HCT116 (cell line): ENCODE data around the gene HSPB3. TPM values are rescaled to one million over a fixed set of nuclear protein-coding genes. Genes with fewer than 3 reads are reported as not detected.

ENCODE experiments used
- ATAC-seq: fragments of 200-7000 bp; cut with Tn5 transposase; 2 replicates; pipeline ENCODE4 v1.9.1; 2020; ENCODE audit warnings: mild to moderate bottlenecking, moderate library complexity
- BruUV-seq: library from RNA; stranded (reverse); fragments of 400-500 nt; replicated peaks from 2 replicates; lab custom pipeline; 2021; lab: Mats Ljungman, UMichigan
- CTCF ChIA-PET: fragments of 300-600 bp; sonication (Branson Sonifier 250); formaldehyde crosslinking; loops from one replicate; lab custom pipeline; 2021; ENCODE audit warnings: antibody characterized with exemption; lab: Charles Lee
- POLR2A ChIA-PET: fragments of 300-600, 350-600 bp; sonication (Branson Sonifier 250); formaldehyde crosslinking; loops from one replicate; lab custom pipeline; 2021; ENCODE audit warnings: antibody characterized with exemption; lab: Charles Lee
- RAD21 ChIA-PET, 2 experiments: fragments of 300-600 bp; sonication (Branson Sonifier 250); formaldehyde crosslinking; loops; one replicate each; lab custom pipeline; 2023; ENCODE audit warnings: low total read pairs in 2 of 2; ENCODE audit not compliant: uncharacterized antibody in 2 of 2, unreplicated experiment in 2 of 2, low non-redundant PET in 1 of 2; lab: Charles Lee
- DNase-seq: peaks from one replicate; pipeline ENCODE4 v3.0.0-alpha.2; 2010; ENCODE audit warnings: low read depth, low spot score
- H2AFZ ChIP-seq: fragments of 200-600 bp; shearing (Covaris generic), sonication (generic); 2 replicates; pipeline ENCODE4 v1.6.1; 2017; ENCODE audit warnings: low read depth, mixed run types, mixed read lengths, antibody characterized with exemption, low read length; ENCODE audit not compliant: poor library complexity, severe bottlenecking
- H3K27ac ChIP-seq: 2 replicates; pipeline ENCODE4 v1.5.1; 2012; ENCODE audit warnings: low read depth, low read length
- H3K27me3 ChIP-seq: fragments of 200-600 bp; sonication (generic); 2 replicates; pipeline ENCODE4 v1.6.1; 2016; ENCODE audit warnings: mixed run types, low read length, mixed read lengths; ENCODE audit not compliant: insufficient read depth
- H3K36me3 ChIP-seq, 2 experiments: fragments of 200-500 bp in 1 of 2; fragments of 200-600 bp in 1 of 2; sonication (Bioruptor generic) in 1 of 2; sonication (generic) in 1 of 2; 2 replicates each; pipeline versions ENCODE4 v1.5.1 to v1.6.1; 2014 to 2016; ENCODE audit warnings: low read length in 2 of 2, inconsistent platforms in 1 of 2, mixed read lengths in 1 of 2, mixed run types in 1 of 2; ENCODE audit not compliant: insufficient read depth in 2 of 2, control insufficient read depth in 1 of 2
- H3K4me1 ChIP-seq, 2 experiments: fragments of 200-600 bp in 1 of 2; sonication (generic) in 1 of 2; 2 replicates each; pipeline versions ENCODE4 v1.5.1 to v1.6.1; 2012 to 2017; ENCODE audit warnings: low read length in 2 of 2, inconsistent platforms in 1 of 2, mild to moderate bottlenecking in 1 of 2, mixed read lengths in 1 of 2, mixed run types in 1 of 2, moderate library complexity in 1 of 2; ENCODE audit not compliant: insufficient read depth in 2 of 2, control insufficient read depth in 1 of 2
- H3K4me2 ChIP-seq: fragments of 200-600 bp; sonication (generic); 2 replicates; pipeline ENCODE4 v1.6.1; 2017; ENCODE audit warnings: mixed run types, low read length, mixed read lengths
- H3K4me3 ChIP-seq, 2 experiments: fragments of 200-600 bp in 1 of 2; sonication (generic) in 1 of 2; replicated peaks in 1 of 2; 2 replicates each; pipeline ENCODE4 v1.5.1; 2011 to 2016; ENCODE audit warnings: low read length in 2 of 2, control low read depth in 1 of 2, low read depth in 1 of 2, mild to moderate bottlenecking in 1 of 2, mixed read lengths in 1 of 2, mixed run types in 1 of 2
- H3K79me2 ChIP-seq: fragments of 200-600 bp; sonication (generic); 2 replicates; pipeline ENCODE4 v1.6.1; 2017; ENCODE audit warnings: mild to moderate bottlenecking, mixed run types, low read length, moderate library complexity, mixed read lengths; ENCODE audit not compliant: insufficient read depth
- H3K9ac ChIP-seq: fragments of 200-600 bp; sonication (generic); 2 replicates; pipeline ENCODE4 v1.6.1; 2016; ENCODE audit warnings: low read length, mixed read lengths
- H3K9me2 ChIP-seq: fragments of 200-600 bp; sonication (generic), shearing (Covaris generic); 2 replicates; pipeline ENCODE4 v1.6.1; 2017; ENCODE audit warnings: mixed run types, mild to moderate bottlenecking, moderate library complexity; ENCODE audit not compliant: insufficient read depth
- H3K9me3 ChIP-seq, 2 experiments: fragments of 200-500 bp in 1 of 2; fragments of 200-600 bp in 1 of 2; sonication (Bioruptor generic) in 1 of 2; sonication (generic) in 1 of 2; 2 replicates each; pipeline ENCODE4 v1.6.1; 2014 to 2017; ENCODE audit warnings: low read length in 2 of 2, mixed read lengths in 2 of 2, inconsistent platforms in 1 of 2, low read depth in 1 of 2, mild to moderate bottlenecking in 1 of 2, mixed run types in 1 of 2, moderate library complexity in 1 of 2; ENCODE audit not compliant: control insufficient read depth in 1 of 2, insufficient read depth in 1 of 2
- H4K20me1 ChIP-seq: fragments of 200-600 bp; sonication (generic), shearing (Covaris generic); 2 replicates; pipeline ENCODE4 v1.6.1; 2017; ENCODE audit warnings: mixed run types, mild to moderate bottlenecking, moderate library complexity; ENCODE audit not compliant: insufficient read depth
- ELF1 ChIP-seq: IDR thresholded peaks from 2 replicates; pipeline ENCODE4 v1.6.1; 2012; ENCODE audit warnings: low read depth, borderline replicate concordance
- EZH2 ChIP-seq: fragments of 200-600 bp; sonication (generic); IDR thresholded peaks from 2 replicates; pipeline ENCODE4 v1.6.1; 2017; ENCODE audit warnings: antibody characterized with exemption, mixed run types
- JUND ChIP-seq: IDR thresholded peaks from 2 replicates; pipeline ENCODE4 v1.6.1; 2012
- POLR2A ChIP-seq: IDR thresholded peaks from 2 replicates; pipeline ENCODE4 v1.7.0; 2011; ENCODE audit warnings: borderline replicate concordance; ENCODE audit not compliant: insufficient read depth, insufficient read length; ENCODE audit errors: extremely low read depth
- RAD21 ChIP-seq: IDR thresholded peaks from 2 replicates; pipeline ENCODE4 v1.6.1; 2012; ENCODE audit warnings: low read depth, mild to moderate bottlenecking
- SRF ChIP-seq: IDR thresholded peaks from 2 replicates; pipeline ENCODE4 v1.6.1; 2012; ENCODE audit warnings: low read depth
- TCF7L2 ChIP-seq: IDR thresholded peaks from 2 replicates; pipeline ENCODE4 v1.7.0; 2011; ENCODE audit warnings: borderline replicate concordance, inconsistent platforms; ENCODE audit not compliant: insufficient read depth, insufficient read length; ENCODE audit errors: extremely low read depth
- YY1 ChIP-seq: IDR thresholded peaks from 2 replicates; pipeline ENCODE4 v1.6.1; 2011; ENCODE audit warnings: low read length, low read depth, moderate library complexity, mild to moderate bottlenecking; ENCODE audit not compliant: insufficient replicate concordance; ENCODE audit errors: extremely low read depth
- ZNF274 ChIP-seq: fragments of 200-500 bp; sonication (Bioruptor generic); IDR thresholded peaks from 2 replicates; pipeline ENCODE4 v1.6.1; 2014; ENCODE audit warnings: mild to moderate bottlenecking, low read depth, low read length, inconsistent platforms
- intact Hi-C: fragments of 100-400 bp; cut with micrococcal nuclease; formaldehyde crosslinking; loops from 2 replicates; pipeline ENCODE4 v1.10.0; 2022
- total RNA-seq: library from RNA; stranded (reverse); gene quantifications from one replicate; pipeline ENCODE4 v1.2.1, GENCODE V29; 2021; ENCODE audit not compliant: unreplicated experiment
- TF ChIP-seq, protein P1 (sequence below): IDR thresholded peaks from 2 replicates; pipeline ENCODE4 v1.6.1; 2012; ENCODE audit warnings: low read depth
- TF ChIP-seq, protein P2 (sequence below): IDR thresholded peaks from 2 replicates; pipeline ENCODE4 v1.6.1; 2012

HSPB3 gene
- total RNA-seq, 1 experiment from 2014 or later, result not detected

DNA sequence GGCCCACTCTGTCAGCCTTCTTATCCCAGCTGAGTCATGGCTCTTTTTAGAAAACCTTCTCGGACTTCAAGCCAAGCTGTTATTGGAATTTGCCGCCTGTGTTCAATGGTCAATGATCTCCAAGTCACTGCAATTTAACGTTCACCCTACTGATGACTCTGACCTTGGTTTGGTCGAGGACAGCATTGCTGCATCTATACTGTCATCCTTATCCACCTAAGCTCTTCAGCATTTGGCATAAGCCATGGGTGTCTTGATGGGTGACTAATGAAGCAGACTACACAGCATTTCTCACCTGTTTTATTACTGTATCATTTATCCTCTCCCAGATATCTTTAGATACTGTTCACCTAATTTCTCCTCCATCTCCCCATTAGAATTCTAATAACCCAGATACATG, 5.6 kb upstream of the HSPB3 start:
- ChIA-PET CTCF (no interaction called here), RAD21 (no interaction called here), POLR2A (no interaction called here)
- Histone ChIP-seq H3K27me3 (no peaks in the 10 kb centered on the region), H3K9me3 (no peaks in the 10 kb centered on the region), H3K4me2 (no peak overlapping the region), H3K4me1 (no peaks in the 10 kb centered on the region), H3K9me2 (no peaks in the 10 kb centered on the region), H2AFZ (no peak overlapping the region), H3K36me3 (no peaks in the 10 kb centered on the region), H3K9ac (no peak overlapping the region), H3K4me3 (no peak overlapping the region), H3K79me2 (no peaks in the 10 kb centered on the region), H4K20me1 (no peaks in the 10 kb centered on the region), H3K27ac (no peak overlapping the region)
- intact Hi-C loops, result no loop called here
- BruUV-seq, result no TSS peak
- no peak for DNase-seq
- TF ChIP-seq SRF (no peak), ELF1 (no peak), TCF7L2 (no peak), ZNF274 (no peak), EZH2 (no peak), RAD21 (no peak), YY1 (no peak), POLR2A (no peak), JUND (no peak)
- TF ChIP-seq, protein P1, sequence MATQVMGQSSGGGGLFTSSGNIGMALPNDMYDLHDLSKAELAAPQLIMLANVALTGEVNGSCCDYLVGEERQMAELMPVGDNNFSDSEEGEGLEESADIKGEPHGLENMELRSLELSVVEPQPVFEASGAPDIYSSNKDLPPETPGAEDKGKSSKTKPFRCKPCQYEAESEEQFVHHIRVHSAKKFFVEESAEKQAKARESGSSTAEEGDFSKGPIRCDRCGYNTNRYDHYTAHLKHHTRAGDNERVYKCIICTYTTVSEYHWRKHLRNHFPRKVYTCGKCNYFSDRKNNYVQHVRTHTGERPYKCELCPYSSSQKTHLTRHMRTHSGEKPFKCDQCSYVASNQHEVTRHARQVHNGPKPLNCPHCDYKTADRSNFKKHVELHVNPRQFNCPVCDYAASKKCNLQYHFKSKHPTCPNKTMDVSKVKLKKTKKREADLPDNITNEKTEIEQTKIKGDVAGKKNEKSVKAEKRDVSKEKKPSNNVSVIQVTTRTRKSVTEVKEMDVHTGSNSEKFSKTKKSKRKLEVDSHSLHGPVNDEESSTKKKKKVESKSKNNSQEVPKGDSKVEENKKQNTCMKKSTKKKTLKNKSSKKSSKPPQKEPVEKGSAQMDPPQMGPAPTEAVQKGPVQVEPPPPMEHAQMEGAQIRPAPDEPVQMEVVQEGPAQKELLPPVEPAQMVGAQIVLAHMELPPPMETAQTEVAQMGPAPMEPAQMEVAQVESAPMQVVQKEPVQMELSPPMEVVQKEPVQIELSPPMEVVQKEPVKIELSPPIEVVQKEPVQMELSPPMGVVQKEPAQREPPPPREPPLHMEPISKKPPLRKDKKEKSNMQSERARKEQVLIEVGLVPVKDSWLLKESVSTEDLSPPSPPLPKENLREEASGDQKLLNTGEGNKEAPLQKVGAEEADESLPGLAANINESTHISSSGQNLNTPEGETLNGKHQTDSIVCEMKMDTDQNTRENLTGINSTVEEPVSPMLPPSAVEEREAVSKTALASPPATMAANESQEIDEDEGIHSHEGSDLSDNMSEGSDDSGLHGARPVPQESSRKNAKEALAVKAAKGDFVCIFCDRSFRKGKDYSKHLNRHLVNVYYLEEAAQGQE, result no peak
- TF ChIP-seq, protein P2, sequence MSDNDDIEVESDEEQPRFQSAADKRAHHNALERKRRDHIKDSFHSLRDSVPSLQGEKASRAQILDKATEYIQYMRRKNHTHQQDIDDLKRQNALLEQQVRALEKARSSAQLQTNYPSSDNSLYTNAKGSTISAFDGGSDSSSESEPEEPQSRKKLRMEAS, result no peak
- ATAC-seq, result no peak
